NCI-H2227 (cell line): ENCODE data around the gene CCDC12.

Experiments
- DNase-seq: peaks from one replicate; lab custom pipeline; 2025; ENCODE audit not compliant: unreplicated experiment; lab: John Stamatoyannopoulos, UW

Gene CCDC12

DNA sequence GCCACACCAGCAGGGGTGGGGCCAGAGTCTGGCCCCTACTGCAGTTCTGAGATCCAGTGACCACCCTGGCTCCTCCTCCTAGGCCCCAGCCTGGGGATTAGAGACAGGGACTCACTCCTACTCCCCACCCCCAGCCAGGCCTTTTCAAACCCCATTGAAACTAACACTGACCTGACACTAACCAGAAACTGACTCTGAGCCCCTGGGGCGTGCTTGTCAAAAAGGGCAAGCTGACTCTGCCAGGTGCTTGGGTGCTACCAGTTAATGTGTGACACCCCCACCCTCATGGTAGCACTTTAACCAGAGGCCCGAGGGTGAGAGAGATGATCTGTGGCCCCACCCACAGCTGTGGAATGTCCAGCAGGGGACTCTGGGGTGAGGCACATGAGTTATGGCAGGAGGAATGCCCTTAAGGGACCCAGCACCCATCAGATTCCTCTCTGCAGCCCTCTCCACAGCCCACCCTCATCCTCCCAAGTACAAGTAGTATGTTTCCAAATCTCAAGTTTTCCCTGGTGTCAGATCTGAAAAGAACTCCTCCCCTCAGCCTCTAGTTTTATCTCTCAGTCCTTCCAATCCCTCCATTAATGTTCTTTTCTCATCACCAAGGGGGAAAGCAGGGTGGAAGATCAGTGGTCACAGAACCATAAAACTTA, 97.6 kb downstream of the CCDC12 start:
- no peak for DNase-seq

GRCh38 chr3:46877406-46878125, 99.0 kb downstream of the CCDC12 start, which contains the start of gene PTH1R:
TSS of gene PTH1R (plus strand) at chr3:46877721. CDS start at chr3:46883560, 5,839 bp downstream.
- no peak for DNase-seq

GRCh38 chr3:46876313-46877300, 99.9 kb downstream of the CCDC12 start:
- DNase-seq: no peak

DNA sequence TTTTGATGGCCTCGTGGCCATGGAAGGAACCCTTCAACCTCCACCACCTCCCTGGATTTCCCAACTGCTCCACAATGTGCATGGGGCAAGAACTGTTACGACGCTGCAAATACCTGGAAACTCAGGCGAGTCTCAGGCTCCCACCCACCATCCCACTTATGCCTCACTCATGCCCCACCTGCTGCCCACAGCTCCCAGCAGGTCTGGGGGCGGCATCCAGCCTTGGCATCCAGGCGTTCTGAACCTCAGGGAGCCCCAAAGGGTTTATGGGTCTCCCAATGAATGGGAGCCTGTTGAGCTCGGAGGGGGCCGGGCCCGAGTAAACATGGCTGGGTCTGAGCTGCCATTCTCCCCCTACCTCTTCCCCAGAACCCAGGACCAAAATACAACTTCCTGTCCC, 101.0 kb downstream of the CCDC12 start:
- no peak for DNase-seq

GRCh38 chr3:46874430-46874829, 102.1 kb downstream of the CCDC12 start:
- DNase-seq: no peak

- DNase-seq: no peak
Observed at GRCh38 chr3:46873521-46873920, 103.0 kb downstream of the CCDC12 start.
